HEK293 (cell line): ENCODE results near the gene SYNE2.

Experiments used
- CTCF ChIP-seq: fragments of 450-650 bp; formaldehyde crosslinking; IDR thresholded peaks from 2 replicates; pipeline ENCODE4 v1.5.1; 2016; ENCODE audit warnings: missing biosample characterization, missing genetic modification characterization
- PBX3 ChIP-seq: sonication (generic); formaldehyde crosslinking; IDR thresholded peaks from 2 replicates; pipeline ENCODE4 v1.8.1; 2022; ENCODE audit warnings: mild to moderate bottlenecking, moderate library complexity, missing genetic modification reagents
- RBAK ChIP-seq: fragments of 450-650 bp; formaldehyde crosslinking; IDR thresholded peaks from 2 replicates; pipeline ENCODE4 v1.5.1; 2016; ENCODE audit warnings: missing biosample characterization, missing genetic modification characterization
- SP2 ChIP-seq: fragments of 450-650 bp; formaldehyde crosslinking; IDR thresholded peaks from 2 replicates; pipeline ENCODE4 v1.5.1; 2016; ENCODE audit warnings: missing biosample characterization, missing genetic modification characterization
- ZNF133 ChIP-seq: fragments of 450-650 bp; formaldehyde crosslinking; IDR thresholded peaks from 2 replicates; pipeline ENCODE4 v1.5.1; 2016; ENCODE audit warnings: missing biosample characterization, missing genetic modification characterization

GRCh38 chr14:64195199-64195598 is 342.4 kb downstream of the SYNE2 start:
- no peak for TF ChIP-seq CTCF (tag by site-specific recombination)
- no peak for TF ChIP-seq PBX3 (CRISPR knock-in tag)
- no peak for TF ChIP-seq SP2 (tag by site-specific recombination)
- no peak for TF ChIP-seq ZNF133 (tag by site-specific recombination)
- TF ChIP-seq RBAK (tag by site-specific recombination) = no peak
